NCI-H1092 treated with DMSO at 0.1 percent for 48 hours (cell line): ENCODE data around the gene RGP1.

Experiments
- DNase-seq: peaks from one replicate; lab custom pipeline; 2025; lab: John Stamatoyannopoulos, UW

RGP1 gene

DNA sequence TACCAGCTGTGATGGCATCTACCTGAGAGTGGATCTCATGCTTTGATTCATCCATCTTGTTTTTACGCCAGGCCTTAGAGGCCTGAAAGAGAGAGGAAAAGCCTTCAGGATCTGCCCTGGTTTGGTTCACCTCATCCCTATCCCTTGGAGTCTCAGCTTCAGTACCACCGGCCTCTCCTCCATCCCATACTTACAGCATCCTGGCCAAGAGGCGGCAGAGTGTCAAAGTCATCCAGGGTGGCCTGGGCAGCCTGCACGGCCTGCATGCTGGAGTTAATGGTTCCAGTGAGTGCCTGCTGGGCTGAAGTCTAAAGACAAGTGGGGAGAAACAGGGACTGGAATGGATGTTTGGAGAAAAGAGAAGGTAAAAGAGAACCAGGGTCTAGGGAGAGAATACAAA is 29.5 kb upstream of the RGP1 start:
- DNase-seq, result no peak

DNA sequence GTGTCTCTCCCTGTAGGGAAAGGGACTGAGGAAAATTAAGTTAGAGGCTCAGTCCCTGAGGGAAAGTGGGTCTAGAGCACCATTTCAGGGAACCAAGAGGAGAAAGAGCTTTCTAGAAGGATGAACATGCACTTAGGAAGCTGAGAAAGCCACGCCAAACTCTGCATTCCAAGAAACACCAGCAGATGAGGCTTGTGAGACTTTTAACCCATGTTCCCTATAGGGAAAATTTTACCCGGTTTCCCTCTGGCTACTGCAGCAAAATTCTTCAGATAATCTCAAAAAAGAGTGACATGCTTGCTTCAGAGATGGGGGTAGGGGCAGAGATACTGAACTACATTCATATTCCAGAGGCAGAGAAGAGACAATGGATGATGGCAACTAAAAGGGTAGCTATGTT is 25.7 kb upstream of the RGP1 start:
- no peak for DNase-seq

DNA sequence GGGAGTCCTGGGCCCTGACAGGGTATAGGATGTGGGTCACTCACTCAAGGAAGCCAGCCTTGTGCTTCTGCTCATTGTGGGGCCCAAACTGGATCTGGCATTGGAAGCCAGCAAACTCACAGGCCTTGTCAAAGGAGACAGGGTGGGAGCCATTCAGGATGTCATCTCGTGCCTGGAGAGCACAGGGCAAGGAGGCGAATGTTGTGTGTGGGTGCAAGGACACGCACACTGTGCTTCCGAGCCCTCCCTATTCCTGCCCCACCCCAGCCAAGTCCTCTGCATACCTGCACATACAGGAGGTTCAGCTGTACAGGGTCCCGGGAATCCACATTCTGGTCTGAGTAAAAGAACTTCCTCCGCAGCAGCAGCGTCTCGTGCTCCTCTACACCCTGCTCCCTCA is 25.2 kb upstream of the RGP1 start:
- no peak for DNase-seq

DNA sequence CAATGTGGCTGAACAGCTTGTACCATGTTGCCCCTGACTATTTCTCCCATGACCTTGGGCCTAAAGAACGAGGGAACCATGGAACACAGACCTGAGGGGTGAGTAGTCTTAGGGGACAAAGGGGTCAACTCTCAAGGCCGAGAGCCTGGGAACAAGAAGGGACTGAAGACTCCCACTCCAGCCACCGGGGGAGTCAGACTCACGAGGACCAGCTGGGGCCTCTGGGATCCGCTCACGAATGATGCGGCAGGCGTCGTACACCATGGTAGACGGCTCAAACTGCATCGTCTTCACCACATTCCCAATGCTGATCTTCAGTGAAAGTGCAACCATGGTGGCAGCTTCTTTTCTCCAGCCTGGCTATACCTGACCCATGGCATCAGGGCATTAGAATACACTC is 23.7 kb upstream of the RGP1 start:
- no peak for DNase-seq

DNA sequence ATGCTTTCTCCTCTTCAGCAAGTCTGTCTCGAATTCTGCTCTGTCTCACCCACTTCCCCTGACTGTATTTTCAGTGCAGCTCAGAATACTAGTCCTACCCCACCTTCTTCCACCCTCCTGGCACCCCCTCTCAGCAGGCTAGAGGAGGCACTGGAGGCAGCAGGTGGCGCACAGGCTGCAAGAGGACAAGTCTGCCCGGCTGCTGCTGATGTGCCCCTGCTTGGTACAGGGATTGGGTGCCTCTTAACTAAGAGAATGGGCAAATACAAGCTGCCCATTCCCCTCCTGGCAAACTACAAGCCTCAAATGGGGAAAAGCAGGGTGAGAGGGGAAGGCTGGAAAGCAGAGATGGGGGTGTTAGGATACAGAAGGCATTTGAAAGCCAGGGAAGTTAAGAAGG is 22.2 kb upstream of the RGP1 start:
- no peak for DNase-seq

DNA sequence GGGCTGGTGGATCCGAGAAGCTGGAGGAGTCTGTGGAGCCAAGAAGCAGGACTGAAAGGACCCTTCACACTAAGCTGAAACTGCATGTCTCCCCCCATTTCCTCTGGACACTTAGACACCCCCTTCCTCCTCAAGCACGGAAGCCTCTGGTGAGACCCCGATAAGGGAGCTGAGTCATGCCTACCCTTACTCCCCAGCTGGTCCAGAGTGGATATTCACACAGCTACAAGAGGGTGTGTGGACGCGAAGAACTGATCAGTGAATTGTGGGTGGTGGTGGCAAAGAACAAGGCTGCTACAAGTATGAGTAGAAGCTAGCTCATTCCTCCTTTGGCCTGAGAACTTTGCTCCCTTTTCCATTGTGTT is 21.4 kb upstream of the RGP1 start:
- DNase-seq, result no peak

DNA sequence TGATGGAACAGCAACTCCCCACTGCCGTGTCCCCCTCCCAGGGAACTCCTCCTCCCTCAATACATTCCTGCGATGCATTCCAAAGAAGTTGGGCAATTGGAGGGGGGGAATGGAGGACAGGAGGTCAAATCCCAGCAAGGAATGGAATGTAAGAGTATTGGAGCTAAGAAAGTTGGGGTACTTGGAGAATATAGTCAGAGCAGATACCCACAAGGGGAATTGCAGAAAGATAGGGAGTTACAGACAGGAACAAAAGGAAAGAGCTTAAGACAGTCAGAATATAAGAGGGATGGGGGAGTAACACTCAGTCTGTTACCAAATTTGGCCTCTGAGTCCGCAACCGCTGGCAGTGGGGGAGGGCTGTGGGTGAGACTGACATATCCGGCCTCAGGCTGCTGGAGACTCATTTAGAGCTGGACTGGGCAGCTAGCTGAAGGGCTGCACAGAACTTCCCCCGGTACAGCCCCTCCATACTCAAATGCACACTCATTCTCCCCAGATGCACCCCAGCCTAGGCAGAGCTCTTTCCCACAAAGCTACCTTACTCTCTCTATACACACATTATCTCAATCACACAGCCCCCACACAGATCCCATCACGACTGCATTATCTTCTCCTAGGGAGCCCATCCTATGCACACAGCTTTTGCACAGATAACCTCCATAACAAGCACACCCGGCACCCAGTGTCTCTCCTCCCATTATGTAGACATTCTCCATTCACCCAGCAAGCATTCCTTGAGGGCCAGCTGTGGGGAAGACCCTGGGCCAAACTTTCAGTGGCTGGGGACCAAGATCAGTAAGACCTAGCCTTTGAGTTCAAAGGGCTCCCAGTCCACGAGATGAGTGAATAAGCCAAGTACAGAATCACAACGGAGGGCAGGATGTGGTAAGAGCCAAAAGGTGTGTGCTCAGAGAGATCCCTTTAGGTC is 20.8 kb upstream of the RGP1 start:
- DNase-seq, result no peak

DNA sequence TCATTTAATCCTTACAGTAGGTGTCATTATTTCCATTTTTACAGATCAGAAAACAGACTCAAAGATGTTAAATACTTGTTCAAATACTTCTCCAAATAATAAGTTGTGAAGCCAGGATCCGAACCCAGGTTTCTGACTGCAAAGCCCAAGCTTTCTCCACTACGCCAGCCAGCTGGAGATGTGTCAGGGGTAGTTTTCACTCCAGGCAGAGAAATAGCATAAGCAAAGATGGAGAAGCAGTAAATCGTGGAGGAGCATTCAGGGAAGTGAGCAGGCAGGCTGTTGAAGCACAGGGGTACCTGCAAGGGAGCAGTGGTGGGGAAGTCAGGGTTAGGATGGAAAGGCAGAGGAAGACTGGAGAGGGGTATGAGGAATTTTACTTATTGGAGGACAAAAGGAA is 20.0 kb upstream of the RGP1 start:
- DNase-seq, result no peak

DNA sequence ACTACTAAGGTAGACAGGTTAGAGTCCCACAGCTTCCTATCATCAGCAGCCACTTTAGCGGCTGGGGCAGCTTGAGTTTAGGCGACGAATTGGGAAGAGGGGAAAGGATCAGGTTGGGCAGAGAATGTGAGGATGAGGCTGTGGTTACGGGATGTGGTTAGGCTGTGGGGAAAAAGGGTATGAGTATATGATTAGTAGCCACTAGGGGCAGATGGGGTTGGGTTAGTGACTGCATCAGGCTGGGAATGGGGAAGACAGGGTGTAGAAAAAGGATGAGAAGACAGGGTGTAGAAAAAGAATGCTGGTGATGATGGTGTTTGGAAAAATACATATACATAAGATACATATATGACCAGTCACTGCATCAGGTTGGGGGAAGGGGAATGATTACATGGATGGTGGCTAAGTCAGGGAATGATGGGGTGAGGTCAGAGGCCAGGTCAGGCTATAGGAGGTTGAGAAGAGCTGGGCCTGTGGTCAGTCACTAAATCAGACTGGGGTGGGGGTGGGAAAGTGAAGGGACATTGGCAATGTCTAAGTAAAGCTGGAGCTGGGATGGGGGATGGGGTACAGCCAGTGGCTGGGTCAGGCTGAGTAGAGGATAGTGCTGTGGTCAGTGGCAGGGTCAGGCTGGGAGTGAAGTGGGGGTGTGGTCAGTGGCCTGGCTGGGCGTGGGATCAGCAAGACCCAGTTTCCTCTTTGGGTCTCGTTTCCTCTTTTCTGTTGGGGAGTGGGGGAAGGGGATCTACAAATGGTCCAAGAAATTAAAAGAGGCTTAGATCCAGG is 19.2 kb upstream of the RGP1 start:
- DNase-seq, result no peak

DNA sequence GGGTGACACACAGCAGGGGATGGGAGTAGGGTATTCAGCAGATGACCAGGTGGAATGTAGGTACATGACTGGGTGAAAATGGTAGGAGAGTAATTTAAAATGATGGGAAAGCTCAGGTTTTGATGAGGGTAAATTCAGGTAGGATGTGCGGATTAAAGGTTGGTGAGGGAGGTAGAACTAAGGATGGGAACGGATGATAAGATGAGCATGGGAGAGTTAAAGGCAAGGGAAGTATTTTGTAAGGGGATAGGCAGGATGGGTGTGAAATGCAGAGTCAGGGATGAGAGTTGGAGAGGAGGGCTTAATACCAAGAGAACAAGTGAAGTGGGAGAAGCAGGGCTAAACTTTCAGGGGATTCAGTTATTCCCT is 18.6 kb upstream of the RGP1 start:
- DNase-seq, result no peak

DNA sequence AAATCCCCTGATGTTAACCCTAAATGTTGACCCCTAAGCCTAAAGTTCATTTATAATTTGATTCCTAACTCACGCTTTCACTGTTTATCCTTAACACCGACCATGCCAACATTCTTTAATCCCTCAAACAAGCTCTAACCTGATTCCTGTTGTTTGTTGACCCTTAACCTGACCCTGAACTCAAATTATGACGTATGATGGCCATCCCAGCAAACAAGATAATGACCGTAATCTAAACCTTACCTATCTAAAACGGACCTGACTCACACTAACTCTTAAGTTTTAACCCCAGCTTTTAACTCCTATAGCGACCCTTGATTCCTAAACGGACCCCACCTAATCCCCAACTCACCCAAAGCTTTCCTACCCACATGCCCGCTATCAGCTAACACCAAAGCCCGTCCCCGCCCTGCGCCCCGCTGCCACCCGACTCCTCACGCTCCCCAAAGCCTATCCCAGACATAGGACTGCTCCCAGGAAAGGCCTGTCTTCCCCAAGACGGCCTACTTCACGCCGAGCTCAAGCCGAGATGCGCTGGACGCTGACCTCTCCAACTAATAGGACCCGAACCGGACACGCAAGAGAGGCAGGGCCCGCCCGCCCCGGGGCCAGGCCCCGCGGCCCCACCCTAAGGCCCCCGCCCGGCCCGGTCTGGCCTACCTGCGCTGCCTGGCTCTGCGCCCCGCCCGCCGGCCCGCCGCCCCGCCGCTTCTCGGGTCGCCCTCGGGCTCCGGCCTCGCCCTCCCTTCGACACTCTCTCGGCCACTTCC is 17.5 kb upstream of the RGP1 start:
- DNase-seq, result no peak

DNA sequence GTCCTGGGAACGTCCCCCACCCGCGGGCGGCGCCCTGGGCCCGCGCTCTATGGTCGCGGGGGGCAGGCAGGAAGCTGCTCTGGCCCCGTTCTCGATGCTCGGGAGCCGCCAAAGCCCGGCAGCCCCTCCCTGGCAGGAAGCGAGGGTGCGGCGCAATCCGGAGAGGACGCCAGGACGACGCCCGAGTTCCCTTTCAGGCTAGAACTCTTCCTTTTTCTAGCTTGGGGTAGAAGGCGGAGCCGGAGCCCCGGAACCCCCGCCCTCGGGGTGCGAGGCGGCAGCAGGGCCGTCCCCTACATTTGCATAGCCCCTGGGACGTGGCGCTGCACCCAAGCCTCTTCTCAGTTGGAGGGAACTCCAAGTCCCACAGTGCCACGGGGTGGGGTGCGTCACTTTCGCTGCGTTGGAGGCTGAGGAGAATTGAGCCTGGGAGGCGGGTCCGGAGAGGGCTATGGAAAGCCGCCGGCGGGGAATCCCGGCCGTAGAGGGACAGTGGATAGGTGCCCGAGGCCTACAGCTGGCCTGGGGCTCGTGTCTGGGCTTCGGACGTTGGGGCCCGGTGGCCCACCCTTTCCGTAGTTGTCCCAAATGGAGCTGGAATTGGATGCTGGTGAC is 16.8 kb upstream of the RGP1 start, which contains the start of the genes CREB3 and TLN1:
TSS of gene CREB3 (plus strand) at position 482 of the 615 bp plus-strand sequence. CDS start at position 589, 107 bp downstream.
TSS of gene TLN1 (minus strand) at position 11 of the 615 bp plus-strand sequence. CDS start 6,501 bp downstream, outside the sequence.
- peak; percentile 98 for DNase-seq

DNA sequence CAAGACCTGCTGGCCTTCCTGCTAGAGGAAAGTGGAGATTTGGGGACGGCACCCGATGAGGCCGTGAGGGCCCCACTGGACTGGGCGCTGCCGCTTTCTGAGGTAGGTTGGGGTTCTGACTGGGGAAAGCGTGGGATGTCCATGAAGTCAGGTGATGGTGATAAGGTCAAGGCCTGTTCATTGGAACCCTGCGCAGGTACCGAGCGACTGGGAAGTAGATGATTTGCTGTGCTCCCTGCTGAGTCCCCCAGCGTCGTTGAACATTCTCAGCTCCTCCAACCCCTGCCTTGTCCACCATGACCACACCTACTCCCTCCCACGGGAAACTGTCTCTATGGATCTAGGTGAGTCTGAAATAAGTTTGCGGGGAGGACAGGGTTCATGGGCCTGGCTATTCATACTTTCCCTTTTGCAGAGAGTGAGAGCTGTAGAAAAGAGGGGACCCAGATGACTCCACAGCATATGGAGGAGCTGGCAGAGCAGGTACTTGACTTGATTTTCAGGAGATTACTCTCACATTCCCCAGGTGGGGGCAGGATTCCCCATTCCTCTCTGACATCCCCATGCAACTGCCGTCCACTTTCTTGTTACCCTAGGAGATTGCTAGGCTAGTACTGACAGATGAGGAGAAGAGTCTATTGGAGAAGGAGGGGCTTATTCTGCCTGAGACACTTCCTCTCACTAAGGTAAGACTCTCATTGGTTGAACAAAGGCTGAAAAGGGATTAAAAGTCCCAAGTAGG is 16.1 kb upstream of the RGP1 start:
- peak; percentile 58 for DNase-seq

DNA sequence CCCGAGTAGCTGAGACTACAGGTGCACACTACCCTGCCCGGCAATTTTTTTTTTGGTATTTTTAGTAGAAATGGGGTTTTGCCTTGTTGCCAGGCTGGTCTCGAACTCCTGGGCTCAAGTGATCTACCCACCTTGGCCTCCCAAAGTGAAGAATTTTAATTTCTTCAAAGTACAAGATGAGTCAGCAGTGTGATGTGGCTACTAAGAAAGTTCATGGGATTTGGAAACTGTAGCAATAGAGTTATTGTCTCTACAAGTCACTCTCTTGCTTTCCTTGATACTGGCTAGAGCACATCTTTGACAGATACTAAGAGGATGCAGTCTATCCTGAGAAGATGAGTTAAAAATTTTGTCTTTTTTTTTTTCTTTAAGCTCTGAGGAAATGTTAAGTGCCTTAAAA is 15.0 kb upstream of the RGP1 start:
- DNase-seq, result no peak

DNA sequence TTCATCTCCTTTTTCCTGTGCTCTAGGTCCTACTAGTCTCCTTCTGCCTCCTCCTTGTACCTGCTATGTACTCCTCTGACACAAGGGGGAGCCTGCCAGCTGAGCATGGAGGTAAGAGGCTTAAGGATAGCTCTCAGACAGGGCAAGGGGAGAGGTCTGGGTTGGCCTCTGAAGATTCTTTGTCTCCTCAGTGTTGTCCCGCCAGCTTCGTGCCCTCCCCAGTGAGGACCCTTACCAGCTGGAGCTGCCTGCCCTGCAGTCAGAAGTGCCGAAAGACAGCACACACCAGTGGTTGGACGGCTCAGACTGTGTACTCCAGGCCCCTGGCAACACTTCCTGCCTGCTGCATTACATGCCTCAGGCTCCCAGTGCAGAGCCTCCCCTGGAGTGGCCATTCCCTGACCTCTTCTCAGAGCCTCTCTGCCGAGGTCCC is 12.9 kb upstream of the RGP1 start:
- DNase-seq, result peak; percentile 68

DNA sequence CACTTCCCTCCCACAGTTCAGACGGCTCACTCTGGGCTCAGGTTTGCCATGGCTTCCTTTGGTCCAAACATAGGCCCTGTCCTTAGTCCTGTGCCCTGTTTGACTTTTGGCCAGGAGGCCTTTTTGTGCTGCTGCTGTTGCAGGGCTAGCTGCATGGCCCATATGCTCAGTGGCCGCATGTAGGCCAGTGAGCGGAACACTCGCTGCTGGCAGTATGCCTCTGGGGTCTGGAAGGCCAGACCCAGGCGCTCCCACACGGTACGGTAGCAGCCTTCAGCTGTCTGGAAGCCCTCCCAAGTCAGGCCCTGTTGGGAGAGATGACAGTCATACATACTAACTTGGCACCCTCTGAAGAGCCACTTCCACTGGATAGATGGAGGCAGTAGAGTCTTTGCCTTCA is 11.9 kb upstream of the RGP1 start:
- DNase-seq, result no peak

DNA sequence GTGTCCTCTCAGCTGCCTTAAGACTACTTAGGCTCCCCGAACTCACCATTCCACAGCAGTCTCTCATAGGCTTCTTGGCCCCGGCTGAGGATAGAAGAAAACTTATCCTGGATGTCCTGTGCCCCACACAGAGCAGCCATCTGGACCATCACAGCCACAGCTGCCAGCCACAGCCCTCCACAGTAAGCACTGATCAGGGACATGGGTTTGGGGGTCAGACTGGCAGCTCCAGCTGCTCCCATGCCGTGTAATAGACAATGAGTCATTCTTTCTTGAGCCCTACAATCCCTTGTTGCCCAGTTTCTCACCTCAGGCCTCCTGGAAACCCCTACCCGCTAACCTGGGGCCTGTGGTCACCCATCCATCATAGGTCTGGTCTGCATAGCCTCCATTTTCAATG is 10.9 kb upstream of the RGP1 start:
- DNase-seq, result no peak

DNA sequence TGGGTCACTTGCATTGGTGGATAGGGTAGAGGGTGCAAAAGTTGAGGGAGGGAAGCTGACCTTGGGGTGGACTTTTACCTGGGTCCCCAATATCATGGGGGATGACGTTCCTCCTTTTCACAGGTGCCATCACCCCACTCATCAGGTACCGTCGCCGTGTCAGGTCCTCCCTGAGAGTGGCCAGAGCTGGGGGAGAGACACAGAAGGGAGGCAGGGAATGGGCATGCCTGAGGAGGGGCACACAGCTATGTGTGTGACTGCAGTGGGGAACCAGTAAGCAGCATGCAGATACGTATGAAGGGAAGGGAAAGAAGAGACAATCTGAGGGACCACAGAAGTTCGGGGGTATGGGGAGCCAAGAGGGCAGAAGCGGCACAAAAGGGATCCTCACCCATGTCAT is 10.2 kb upstream of the RGP1 start:
- DNase-seq, result no peak

DNA sequence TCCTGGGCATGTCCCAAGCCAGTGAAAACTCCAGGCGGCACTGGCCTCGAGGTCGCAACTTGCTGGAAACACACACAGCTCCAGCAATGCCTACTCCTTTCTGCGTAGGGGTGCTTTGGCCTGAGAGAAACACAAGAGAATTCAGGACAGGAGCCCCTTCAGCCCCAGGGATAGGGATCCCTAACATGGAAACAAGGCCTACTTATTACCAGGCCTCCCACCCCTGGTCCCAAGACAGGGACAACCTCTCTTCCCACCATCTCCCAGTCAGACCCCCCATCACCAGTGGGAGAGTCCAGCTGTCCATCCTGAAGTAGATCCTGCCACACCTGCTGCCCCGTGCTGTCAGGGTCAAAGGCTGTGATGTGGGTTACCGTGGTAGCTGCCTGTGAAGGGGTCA is 8.8 kb upstream of the RGP1 start:
- no peak for DNase-seq

DNA sequence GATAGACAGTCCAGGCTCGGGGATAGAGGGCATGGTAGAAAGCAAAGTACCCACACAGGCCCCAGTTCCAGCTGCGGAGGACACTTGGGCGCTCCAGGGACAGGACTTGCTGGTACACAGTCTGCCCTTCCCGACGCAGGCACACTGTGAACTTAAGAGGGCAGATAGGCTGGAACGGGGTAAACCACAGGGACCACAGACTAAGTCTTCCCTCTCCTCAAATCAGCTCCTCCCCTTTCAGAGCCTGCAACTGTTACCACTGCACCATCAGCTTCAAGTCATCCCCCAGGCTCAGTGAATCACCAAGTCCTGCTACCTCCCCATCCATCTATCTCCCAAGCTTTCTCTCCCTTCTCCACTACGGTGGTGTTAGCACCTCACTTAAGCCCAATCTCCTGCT is 7.3 kb upstream of the RGP1 start:
- no peak for DNase-seq

DNA sequence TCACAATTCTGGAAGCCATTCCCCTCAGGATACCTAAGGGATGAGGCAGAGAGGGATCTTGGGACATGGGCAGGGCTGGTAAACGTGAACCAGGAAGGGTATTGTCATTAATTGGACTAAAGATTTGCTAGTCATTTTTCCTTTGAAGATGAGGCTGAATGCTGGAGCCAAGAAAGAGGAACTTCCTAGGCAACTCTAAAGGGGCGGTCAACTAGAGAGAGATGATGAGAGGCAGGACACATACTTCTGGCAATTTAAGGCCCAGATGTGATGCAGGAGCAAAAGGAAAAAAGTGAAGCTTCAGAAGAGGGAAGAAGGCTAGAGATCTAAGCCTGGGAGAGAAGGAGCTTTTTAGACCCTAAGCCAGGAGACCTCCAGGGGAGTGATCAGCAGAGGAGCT is 5.6 kb upstream of the RGP1 start:
- DNase-seq, result no peak
